ENCODE measurements around the gene C4orf50.

C4orf50 gene

GRCh38 chr4:6044276-6044675 is 26.0 kb upstream of the C4orf50 start:
- H3K27me3 ChIP-seq: peaks cover 19% of the 10 kb centered on the region
- no peak overlapping the region for H3K4me3 ChIP-seq (ENCODE audit: low read depth in 1 of 2, low read length in 1 of 2)
- TF ChIP-seq, protein P1, sequence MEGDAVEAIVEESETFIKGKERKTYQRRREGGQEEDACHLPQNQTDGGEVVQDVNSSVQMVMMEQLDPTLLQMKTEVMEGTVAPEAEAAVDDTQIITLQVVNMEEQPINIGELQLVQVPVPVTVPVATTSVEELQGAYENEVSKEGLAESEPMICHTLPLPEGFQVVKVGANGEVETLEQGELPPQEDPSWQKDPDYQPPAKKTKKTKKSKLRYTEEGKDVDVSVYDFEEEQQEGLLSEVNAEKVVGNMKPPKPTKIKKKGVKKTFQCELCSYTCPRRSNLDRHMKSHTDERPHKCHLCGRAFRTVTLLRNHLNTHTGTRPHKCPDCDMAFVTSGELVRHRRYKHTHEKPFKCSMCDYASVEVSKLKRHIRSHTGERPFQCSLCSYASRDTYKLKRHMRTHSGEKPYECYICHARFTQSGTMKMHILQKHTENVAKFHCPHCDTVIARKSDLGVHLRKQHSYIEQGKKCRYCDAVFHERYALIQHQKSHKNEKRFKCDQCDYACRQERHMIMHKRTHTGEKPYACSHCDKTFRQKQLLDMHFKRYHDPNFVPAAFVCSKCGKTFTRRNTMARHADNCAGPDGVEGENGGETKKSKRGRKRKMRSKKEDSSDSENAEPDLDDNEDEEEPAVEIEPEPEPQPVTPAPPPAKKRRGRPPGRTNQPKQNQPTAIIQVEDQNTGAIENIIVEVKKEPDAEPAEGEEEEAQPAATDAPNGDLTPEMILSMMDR (IDR thresholded peaks at IDR 0.05): no peak
- no peaks in the 10 kb centered on the region for H3K36me3 ChIP-seq
- no peaks in the 10 kb centered on the region for H3K4me1 ChIP-seq (ENCODE audit: control insufficient read depth in 1 of 2, insufficient read depth in 1 of 2, low read depth in 1 of 2, low read length in 1 of 2)
- no peak overlapping the region for H3K27ac ChIP-seq
- no peaks in the 10 kb centered on the region for H3K9me3 ChIP-seq

DNA sequence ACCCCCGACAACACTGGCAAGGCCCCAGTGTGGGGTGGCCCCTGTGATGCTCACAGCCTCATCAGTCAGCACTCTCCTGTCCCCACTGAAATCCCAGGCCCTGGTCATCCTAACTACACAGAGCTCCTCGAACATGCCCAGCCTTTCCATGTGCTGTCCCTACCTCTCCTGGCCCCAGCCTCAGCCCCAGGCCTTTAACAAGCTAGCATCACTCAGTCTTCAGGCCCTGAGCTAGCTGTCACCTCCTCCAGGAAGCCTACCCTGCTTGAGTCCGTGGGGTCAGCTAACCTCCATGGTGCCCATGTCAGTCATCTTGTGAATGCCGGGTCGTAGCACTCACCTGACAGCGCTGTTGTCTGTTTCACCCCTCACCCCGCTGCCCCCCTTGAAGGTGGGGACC is 25.6 kb upstream of the C4orf50 start:
- Histone ChIP-seq H3K27me3 (peaks cover 19% of the 10 kb centered on the region), H3K4me3 (ENCODE audit: low read depth in 1 of 2, low read length in 1 of 2) (no peak overlapping the region), H3K9me3 (no peaks in the 10 kb centered on the region), H3K4me1 (ENCODE audit: control insufficient read depth in 1 of 2, insufficient read depth in 1 of 2, low read depth in 1 of 2, low read length in 1 of 2) (no peaks in the 10 kb centered on the region), H3K36me3 (no peaks in the 10 kb centered on the region), H3K27ac (no peak overlapping the region)
- TF ChIP-seq, protein P1 (IDR thresholded peaks at IDR 0.05): no peak

DNA sequence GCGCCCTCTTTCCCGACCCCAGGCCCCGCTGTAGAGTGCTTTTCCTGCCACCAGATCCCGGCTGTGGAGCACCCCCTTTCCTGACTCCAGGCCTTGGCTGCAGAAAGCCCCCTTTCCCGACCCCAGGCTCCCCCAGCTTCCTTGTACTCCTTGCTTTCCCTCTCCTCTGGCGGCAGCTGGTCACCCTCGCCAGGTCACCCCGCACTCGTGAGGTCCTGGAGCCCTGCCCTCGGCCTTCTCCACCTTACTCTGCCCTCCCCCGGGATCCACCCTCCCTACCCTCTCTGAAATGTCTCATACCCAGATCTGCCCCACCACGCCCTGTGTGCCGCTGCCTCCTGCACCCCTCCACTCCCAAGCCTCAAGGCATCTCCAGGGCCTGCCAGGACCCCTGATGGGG is 25.0 kb upstream of the C4orf50 start:
- no peaks in the 10 kb centered on the region for H3K9me3 ChIP-seq
- no peaks in the 10 kb centered on the region for H3K36me3 ChIP-seq
- no peaks in the 10 kb centered on the region for H3K4me1 ChIP-seq (ENCODE audit: control insufficient read depth in 1 of 2, insufficient read depth in 1 of 2, low read depth in 1 of 2, low read length in 1 of 2)
- peaks cover 14% of the 10 kb centered on the region for H3K27me3 ChIP-seq
- TF ChIP-seq, protein P1 (IDR thresholded peaks at IDR 0.05): no peak
- no peak overlapping the region for H3K4me3 ChIP-seq (ENCODE audit: low read depth in 1 of 2, low read length in 1 of 2)
- H3K27ac ChIP-seq: no peak overlapping the region

GRCh38 chr4:6042293-6043063 is 24.2 kb upstream of the C4orf50 start:
- H3K36me3 ChIP-seq: no peaks in the 10 kb centered on the region

DNA sequence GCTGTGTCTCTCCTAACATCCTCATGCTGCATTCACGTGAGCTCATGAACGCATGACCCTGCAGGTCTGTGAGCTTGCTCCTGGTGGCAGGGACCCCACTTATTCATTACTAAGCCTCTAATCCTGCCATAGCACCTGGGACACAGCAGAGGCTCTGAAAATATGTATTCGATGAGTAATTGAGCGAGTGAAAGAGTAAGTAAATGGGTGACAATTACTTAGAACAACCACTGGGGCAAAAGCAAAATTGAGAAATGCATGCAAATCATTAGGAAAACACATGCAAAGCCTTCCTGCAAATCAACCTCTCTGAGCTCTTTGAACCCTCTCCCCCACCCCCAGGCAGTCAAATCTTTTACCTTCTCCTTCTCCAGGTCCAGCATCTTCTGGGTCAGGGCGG is 23.6 kb upstream of the C4orf50 start:
- Histone ChIP-seq H3K4me1 (ENCODE audit: control insufficient read depth in 1 of 2, insufficient read depth in 1 of 2, low read depth in 1 of 2, low read length in 1 of 2) (no peaks in the 10 kb centered on the region), H3K4me3 (ENCODE audit: low read depth in 1 of 2, low read length in 1 of 2) (no peak overlapping the region), H3K36me3 (no peaks in the 10 kb centered on the region), H3K9me3 (no peaks in the 10 kb centered on the region), H3K27me3 (peaks cover 12% of the 10 kb centered on the region), H3K27ac (no peak overlapping the region)
- TF ChIP-seq, protein P1 (IDR thresholded peaks at IDR 0.05): no peak

More at GRCh38 chr4:6042293-6043063, 24.2 kb upstream of the C4orf50 start:
- TF ChIP-seq, protein P1 (IDR thresholded peaks at IDR 0.05): no peak
- no peaks in the 10 kb centered on the region for H3K9me3 ChIP-seq
- no peak overlapping the region for H3K4me3 ChIP-seq (ENCODE audit: low read depth in 1 of 2, low read length in 1 of 2)
- H3K4me1 ChIP-seq (ENCODE audit: control insufficient read depth in 1 of 2, insufficient read depth in 1 of 2, low read depth in 1 of 2, low read length in 1 of 2): no peaks in the 10 kb centered on the region
- peaks cover 12% of the 10 kb centered on the region for H3K27me3 ChIP-seq
- no peak overlapping the region for H3K27ac ChIP-seq

Measured in neutrophil (primary cell).